HepG2 (cell line): ENCODE measurements around the gene SF3B6.

Experiments used
- CTCF ChIP-seq: sonication (generic); formaldehyde crosslinking; IDR thresholded peaks from 2 replicates; pipeline ENCODE4 v1.5.0; 2020; ENCODE audit warnings: mild to moderate bottlenecking, missing genetic modification reagents, moderate library complexity
- ELF4 ChIP-seq: sonication (generic); formaldehyde crosslinking; IDR thresholded peaks from 2 replicates; pipeline ENCODE4 v1.5.0; 2020; ENCODE audit warnings: missing genetic modification reagents, mild to moderate bottlenecking, moderate library complexity, borderline replicate concordance
- EZH2 ChIP-seq: conservative IDR thresholded peaks from 2 replicates; pipeline ENCODE4 v1.6.1; 2012; ENCODE audit warnings: mild to moderate bottlenecking, low read depth, low read length, moderate library complexity
- HDAC2 ChIP-seq: sonication (generic); formaldehyde crosslinking; IDR thresholded peaks from 2 replicates; pipeline ENCODE4 v1.4.0; 2020; ENCODE audit warnings: missing genetic modification reagents
- HNRNPK ChIP-seq: fragments of 200-400 bp; formaldehyde crosslinking; IDR thresholded peaks from 2 replicates; pipeline ENCODE4 v1.6.1; 2018; ENCODE audit warnings: low read length, low read depth, moderate library complexity, mild to moderate bottlenecking; ENCODE audit not compliant: poor library complexity, severe bottlenecking
- JARID2 ChIP-seq: sonication (generic); formaldehyde crosslinking; IDR thresholded peaks from 2 replicates; pipeline ENCODE4 v1.8.1; 2023; ENCODE audit warnings: missing genetic modification reagents, inconsistent platforms; ENCODE audit not compliant: insufficient replicate concordance
- MAFF ChIP-seq: IDR thresholded peaks from 2 replicates; pipeline ENCODE4 v1.6.1; 2011; ENCODE audit warnings: low read depth, low read length, improper control_type of control experiment
- MEIS1 ChIP-seq: sonication (generic); formaldehyde crosslinking; IDR thresholded peaks from 2 replicates; pipeline ENCODE4 v1.9.0; 2021; ENCODE audit warnings: mild to moderate bottlenecking, missing genetic modification reagents, moderate library complexity, borderline replicate concordance
- PBX3 ChIP-seq: sonication (generic); formaldehyde crosslinking; IDR thresholded peaks from 2 replicates; pipeline ENCODE4 v1.8.1; 2023; ENCODE audit warnings: missing genetic modification reagents, inconsistent platforms, borderline replicate concordance
- RELA ChIP-seq: sonication (generic); formaldehyde crosslinking; IDR thresholded peaks from 2 replicates; pipeline ENCODE4 v1.4.0; 2020; ENCODE audit warnings: missing genetic modification reagents
- REXO4 ChIP-seq: sonication (generic); formaldehyde crosslinking; IDR thresholded peaks from 2 replicates; pipeline ENCODE4 v1.8.0; 2022; ENCODE audit warnings: missing genetic modification reagents, mild to moderate bottlenecking, borderline replicate concordance
- TAF1 ChIP-seq: sonication (generic); formaldehyde crosslinking; IDR thresholded peaks from 2 replicates; pipeline ENCODE4 v1.4.0; 2020; ENCODE audit warnings: missing genetic modification reagents
- ZHX2 ChIP-seq, 2 experiments: sonication (generic) in 1 of 2; formaldehyde crosslinking in 1 of 2; IDR thresholded peaks; 2 replicates each; pipeline versions ENCODE4 v1.6.1 to v1.9.0; 2014 to 2022; ENCODE audit warnings: antibody characterized with exemption in 1 of 2, borderline replicate concordance in 1 of 2, inconsistent platforms in 1 of 2, low read depth in 1 of 2, missing genetic modification reagents in 1 of 2
- ZNF317 ChIP-seq: sonication (generic); formaldehyde crosslinking; IDR thresholded peaks from 2 replicates; pipeline ENCODE4 v1.5.0; 2020; ENCODE audit warnings: mild to moderate bottlenecking, missing genetic modification reagents

GRCh38 chr2:24024996-24025663 lies 51.0 kb downstream of the SF3B6 start:
- TF ChIP-seq RELA (no peak), ZHX2 (IDR thresholded peaks at IDR 0.05; ENCODE audit: low read depth) (no peak), ZHX2 (CRISPR knock-in tag; IDR thresholded peaks at IDR 0.05; ENCODE audit: borderline replicate concordance) (no peak), MEIS1 (no peak), EZH2 (no peak), HDAC2 (CRISPR knock-in tag) (no peak), ELF4 (CRISPR knock-in tag) (no peak), JARID2 (CRISPR knock-in tag) (no peak), MAFF (no peak), CTCF (CRISPR knock-in tag) (no peak), PBX3 (no peak), ZNF317 (no peak), REXO4 (no peak), TAF1 (CRISPR knock-in tag) (no peak), HNRNPK (no peak)
